Kidney epithelial cell (primary cell): ENCODE measurements around the gene NFKBIB. TPM values are rescaled to one million over a fixed set of nuclear protein-coding genes. Genes with fewer than 3 reads are reported as not detected.

Experiments
- DNase-seq: peaks from one replicate; pipeline ENCODE4 v3.0.0-alpha.2; 2010; ENCODE audit warnings: low read depth
- H3K27me3 ChIP-seq: 2 replicates; pipeline ENCODE4 v1.6.0; 2011; ENCODE audit warnings: low read length; ENCODE audit not compliant: control insufficient read depth, insufficient read depth
- H3K36me3 ChIP-seq: 2 replicates; pipeline ENCODE4 v1.5.1; 2011; ENCODE audit warnings: low read length; ENCODE audit not compliant: control insufficient read depth, insufficient read depth
- H3K4me3 ChIP-seq: 2 replicates; pipeline ENCODE4 v1.5.1; 2011; ENCODE audit warnings: low read depth, mild to moderate bottlenecking, control low read depth, low read length
- total RNA-seq: library from RNA; depleted of rRNA; stranded (reverse); fragments of >200 nt; gene quantifications from 2 replicates; pipeline ENCODE4 v1.2.3, GENCODE V29; 2015
- TF ChIP-seq, protein P1 (sequence below): IDR thresholded peaks from 2 replicates; pipeline ENCODE4 v1.5.1; 2011; ENCODE audit warnings: mild to moderate bottlenecking, moderate library complexity, low read length, control low read depth, inconsistent platforms; ENCODE audit not compliant: insufficient read depth, poor library complexity, severe bottlenecking

NFKBIB gene
- total RNA-seq, 1 donor from 2014 or later, result 41.7 TPM

DNA sequence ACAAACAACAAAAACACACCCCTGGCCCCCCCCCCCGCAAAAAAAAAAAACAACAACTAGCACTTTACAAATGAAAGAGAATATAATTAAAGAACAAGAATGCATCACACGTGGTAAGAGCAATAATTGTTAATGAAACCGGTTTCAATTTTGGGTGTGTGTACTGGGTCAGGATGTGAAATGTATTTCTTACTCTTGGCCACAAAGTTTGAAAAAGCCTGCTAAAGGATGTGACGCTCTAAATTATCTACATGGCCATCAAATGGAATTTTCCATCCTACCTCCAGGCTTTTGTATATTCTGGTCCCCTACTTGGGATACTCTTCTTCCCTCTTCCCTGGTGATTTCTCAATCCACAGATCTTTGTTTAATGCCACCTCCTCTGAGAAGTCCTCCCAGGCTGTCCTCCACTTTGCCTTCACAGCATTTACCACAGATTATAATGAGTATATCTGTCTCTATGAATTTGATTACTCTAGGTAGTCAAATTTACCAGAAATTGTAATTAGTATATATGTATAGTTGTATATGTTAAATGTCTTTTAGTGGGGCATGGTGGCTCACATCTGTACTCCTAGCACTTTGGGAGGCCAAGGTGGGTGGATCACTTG, 28.7 kb downstream of the NFKBIB start:
- no peaks in the 10 kb centered on the region for H3K27me3 ChIP-seq
- TF ChIP-seq, protein P1, sequence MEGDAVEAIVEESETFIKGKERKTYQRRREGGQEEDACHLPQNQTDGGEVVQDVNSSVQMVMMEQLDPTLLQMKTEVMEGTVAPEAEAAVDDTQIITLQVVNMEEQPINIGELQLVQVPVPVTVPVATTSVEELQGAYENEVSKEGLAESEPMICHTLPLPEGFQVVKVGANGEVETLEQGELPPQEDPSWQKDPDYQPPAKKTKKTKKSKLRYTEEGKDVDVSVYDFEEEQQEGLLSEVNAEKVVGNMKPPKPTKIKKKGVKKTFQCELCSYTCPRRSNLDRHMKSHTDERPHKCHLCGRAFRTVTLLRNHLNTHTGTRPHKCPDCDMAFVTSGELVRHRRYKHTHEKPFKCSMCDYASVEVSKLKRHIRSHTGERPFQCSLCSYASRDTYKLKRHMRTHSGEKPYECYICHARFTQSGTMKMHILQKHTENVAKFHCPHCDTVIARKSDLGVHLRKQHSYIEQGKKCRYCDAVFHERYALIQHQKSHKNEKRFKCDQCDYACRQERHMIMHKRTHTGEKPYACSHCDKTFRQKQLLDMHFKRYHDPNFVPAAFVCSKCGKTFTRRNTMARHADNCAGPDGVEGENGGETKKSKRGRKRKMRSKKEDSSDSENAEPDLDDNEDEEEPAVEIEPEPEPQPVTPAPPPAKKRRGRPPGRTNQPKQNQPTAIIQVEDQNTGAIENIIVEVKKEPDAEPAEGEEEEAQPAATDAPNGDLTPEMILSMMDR, result no peak
- no peak for DNase-seq

DNA sequence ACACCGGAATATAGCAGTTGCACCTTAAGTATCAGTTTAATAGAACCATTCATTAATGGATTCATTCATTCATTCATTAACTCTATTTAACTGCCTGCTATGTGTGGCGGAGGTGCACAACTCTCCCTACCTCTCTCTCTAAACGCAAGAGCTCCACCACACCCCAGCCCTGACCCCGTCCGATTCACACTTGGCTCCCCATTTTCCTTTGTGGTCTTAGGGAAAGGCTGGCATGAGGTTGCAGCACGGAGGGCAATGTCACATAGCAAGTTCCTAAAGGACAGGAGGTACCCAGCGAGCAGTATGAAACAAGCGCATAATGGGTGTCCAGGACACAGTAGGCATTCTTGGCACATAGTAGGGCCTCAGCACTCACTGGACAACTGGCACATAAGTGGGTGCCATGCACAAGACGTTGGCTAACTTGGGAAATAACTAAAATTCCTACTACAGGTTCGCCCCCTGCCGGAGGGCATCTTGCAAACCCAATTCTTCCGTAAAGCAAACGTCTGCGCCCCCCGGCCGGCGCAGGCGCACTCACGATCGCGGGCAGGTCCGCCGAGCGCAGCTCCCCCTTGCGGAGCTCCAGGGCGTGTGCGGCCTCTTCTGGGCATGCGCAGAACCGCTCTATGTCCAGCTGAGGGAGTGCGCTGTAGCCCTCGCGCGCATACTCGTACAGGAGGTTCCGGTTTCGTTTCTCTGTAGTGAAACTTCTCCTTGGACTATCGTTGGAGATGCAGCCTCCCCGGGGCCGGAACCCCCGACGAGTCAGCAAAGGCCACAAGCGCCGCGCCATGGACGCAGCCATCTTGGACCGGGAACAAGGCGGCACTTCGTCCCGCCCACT, 30.4 kb downstream of the NFKBIB start, which contains the start of gene SARS2:
Gene SARS2 (minus strand): TSS at position 835 of the 847 bp plus-strand sequence. CDS start 27 bp downstream, at position 808.
- Histone ChIP-seq H3K36me3 (peaks cover 1% of the 10 kb centered on the region), H3K27me3 (no peaks in the 10 kb centered on the region), H3K4me3 (peak within 1 kb of the TSS; percentile 51)
- peak; percentile 67 for DNase-seq
- TF ChIP-seq, protein P1, result peak; percentile 99

More for the DNA sequence above, 28.7 kb downstream of the NFKBIB start:
- peaks cover 1% of the 10 kb centered on the region for H3K36me3 ChIP-seq
- no peak overlapping the region for H3K4me3 ChIP-seq

DNA sequence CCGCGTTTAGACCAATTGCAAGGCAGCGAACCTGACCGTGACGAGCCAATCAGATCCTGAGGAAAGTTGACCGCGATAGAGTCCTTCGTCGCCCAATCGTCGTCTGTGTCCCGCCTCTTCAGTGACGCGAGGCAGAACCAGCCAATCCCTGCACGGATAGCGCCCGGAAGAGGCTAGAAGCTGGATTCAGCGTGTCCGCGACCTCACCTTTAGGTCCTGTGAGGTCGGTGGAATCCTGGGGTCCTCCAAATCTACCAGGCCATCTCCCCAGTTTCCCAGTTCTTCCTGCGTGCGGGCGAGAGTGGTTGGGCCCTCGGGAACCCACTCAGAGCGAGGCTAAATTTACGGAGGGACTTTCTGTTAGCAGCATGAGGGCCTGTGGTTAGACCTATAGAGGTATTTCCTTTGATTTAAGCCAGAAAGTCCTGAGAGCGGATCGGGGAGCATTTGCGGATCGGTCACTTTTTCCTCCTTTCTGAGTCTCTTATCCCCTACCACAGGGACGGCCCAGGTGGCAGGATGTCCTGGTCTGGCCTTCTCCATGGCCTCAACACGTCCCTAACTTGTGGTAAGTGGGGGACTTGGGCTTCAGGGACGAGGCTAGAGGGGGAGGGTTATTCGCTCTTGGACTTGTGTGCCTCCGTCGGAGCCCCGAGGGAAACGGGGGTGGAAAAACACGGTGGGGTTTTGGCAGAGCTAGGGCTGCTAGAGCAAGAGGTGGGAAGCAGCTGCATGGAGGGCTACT, 31.2 kb downstream of the NFKBIB start, which contains the start of gene MRPS12:
Gene MRPS12 (plus strand): TSS at position 169 of the 745 bp plus-strand sequence. CDS start 351 bp downstream, at position 520.
- peak; percentile 94 for DNase-seq
- H3K36me3 ChIP-seq, result peaks cover 1% of the 10 kb centered on the region
- H3K27me3 ChIP-seq, result no peaks in the 10 kb centered on the region
- TF ChIP-seq, protein P1, result no peak
- H3K4me3 ChIP-seq, result peak within 1 kb of the TSS; percentile 51

DNA sequence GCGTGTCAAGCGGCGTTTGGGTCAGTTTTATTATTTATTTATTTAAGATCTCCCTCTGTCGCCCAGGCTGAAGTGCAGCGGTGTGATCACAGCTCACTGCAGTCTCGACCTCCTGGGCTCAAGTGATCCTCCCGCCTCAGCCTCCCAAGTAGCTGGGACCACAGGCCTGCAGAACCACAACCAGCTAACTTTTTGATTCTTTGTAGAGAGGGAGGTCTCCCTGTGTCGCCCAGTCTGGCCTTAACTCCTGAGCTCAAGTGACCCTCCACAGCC, 31.7 kb downstream of the NFKBIB start:
- Histone ChIP-seq H3K4me3 (peak overlapping the region; percentile 51), H3K36me3 (peaks cover 1% of the 10 kb centered on the region), H3K27me3 (no peaks in the 10 kb centered on the region)
- no peak for DNase-seq
- TF ChIP-seq, protein P1, result no peak

DNA sequence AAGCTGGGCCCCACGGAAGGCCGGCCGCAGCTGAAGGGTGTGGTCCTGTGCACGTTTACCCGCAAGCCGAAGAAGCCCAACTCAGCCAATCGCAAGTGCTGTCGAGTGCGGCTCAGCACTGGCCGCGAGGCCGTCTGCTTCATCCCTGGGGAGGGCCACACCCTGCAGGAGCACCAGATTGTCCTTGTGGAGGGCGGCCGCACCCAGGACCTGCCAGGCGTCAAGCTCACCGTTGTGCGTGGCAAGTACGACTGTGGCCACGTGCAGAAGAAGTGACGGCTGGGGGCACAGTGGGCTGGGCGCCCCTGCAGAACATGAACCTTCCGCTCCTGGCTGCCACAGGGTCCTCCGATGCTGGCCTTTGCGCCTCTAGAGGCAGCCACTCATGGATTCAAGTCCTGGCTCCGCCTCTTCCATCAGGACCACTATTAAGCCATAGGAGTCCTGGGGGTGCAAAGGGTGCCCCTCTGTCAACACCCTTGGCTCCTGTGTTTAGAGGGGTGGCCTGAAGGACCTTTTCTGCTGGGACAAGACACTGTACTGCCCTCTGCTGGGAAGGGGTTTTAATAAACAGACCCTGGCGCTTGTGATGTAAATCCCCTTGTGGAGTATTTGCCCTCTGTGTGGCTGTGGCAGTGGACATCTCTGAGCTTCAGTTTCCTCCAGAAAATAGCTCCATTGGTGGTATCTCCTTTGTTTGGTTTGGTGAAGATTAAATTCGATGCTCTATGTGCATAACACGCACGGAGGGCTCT, 32.8 kb downstream of the NFKBIB start:
- Histone ChIP-seq H3K27me3 (no peaks in the 10 kb centered on the region), H3K36me3 (peaks cover 1% of the 10 kb centered on the region), H3K4me3 (no peak overlapping the region)
- TF ChIP-seq, protein P1, result peak; percentile 42
- peak; percentile 7 for DNase-seq
